Muscle layer of duodenum (tissue), 2 donors: ENCODE measurements around the gene TAF1D.

Experiments
- H3K27ac ChIP-seq: one replicate; pipeline ENCODE4 v1.7.0; 2013; ENCODE audit warnings: mild to moderate bottlenecking, low read length
- H3K27me3 ChIP-seq: one replicate; pipeline ENCODE4 v1.7.0; 2013; ENCODE audit warnings: low read depth, mild to moderate bottlenecking, control low read depth, low read length
- H3K36me3 ChIP-seq, 2 donors: one replicate each; pipeline ENCODE4 v1.7.0; 2013; ENCODE audit warnings: low read length in 2 of 2, control low read depth in 1 of 2, mild to moderate bottlenecking in 1 of 2; ENCODE audit not compliant: insufficient read depth in 2 of 2, control insufficient read depth in 1 of 2
- H3K4me1 ChIP-seq, 2 donors: one replicate each; pipeline ENCODE4 v1.7.0; 2013; ENCODE audit warnings: low read length in 2 of 2, mild to moderate bottlenecking in 2 of 2, control low read depth in 1 of 2, moderate library complexity in 1 of 2; ENCODE audit not compliant: insufficient read depth in 2 of 2, control insufficient read depth in 1 of 2
- H3K4me3 ChIP-seq, 2 donors: one replicate each; pipeline ENCODE4 v1.7.0; 2013; ENCODE audit warnings: low read length in 2 of 2, low read depth in 1 of 2, mild to moderate bottlenecking in 1 of 2
- H3K9me3 ChIP-seq, 2 donors: one replicate each; pipeline ENCODE4 v1.7.0; 2013; ENCODE audit warnings: low read length in 2 of 2, control low read depth in 1 of 2, mild to moderate bottlenecking in 1 of 2; ENCODE audit not compliant: control insufficient read depth in 1 of 2
- donor health status: healthy.

The TAF1D gene

GRCh38 chr11:93718057-93718563, 23.2 kb downstream of the TAF1D start:
- Histone ChIP-seq H3K4me3 (no peak overlapping the region), H3K27me3 (no peaks in the 10 kb centered on the region), H3K4me1 (no peaks in the 10 kb centered on the region), H3K36me3 (peaks cover 20 to 53% of the 10 kb centered on the region in 2 donors), H3K27ac (no peak overlapping the region), H3K9me3 (no peaks in the 10 kb centered on the region)

DNA sequence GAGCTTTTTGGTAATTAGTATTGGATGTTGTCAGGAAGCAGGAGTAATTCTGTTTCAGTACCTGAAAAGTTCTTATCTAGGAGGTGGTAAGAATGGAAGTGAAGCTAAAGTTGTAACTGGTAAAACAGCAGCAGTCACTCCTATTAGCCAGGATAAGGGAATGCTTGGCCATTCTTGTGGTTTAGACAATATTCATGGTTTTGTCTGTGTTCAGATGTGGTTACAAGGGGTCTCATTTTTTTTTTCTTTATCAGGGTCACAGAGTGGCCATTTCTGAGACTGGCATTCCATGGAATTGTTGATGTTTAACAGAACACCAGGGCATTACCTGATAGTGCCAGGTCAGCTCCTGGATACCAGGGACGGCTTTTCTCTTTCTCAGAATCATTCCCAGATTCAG, 23.8 kb downstream of the TAF1D start:
- no peak overlapping the region for H3K27ac ChIP-seq
- no peaks in the 10 kb centered on the region for H3K4me1 ChIP-seq
- H3K36me3 ChIP-seq: peaks cover 17 to 52% of the 10 kb centered on the region in 2 donors
- H3K4me3 ChIP-seq: no peak overlapping the region
- H3K9me3 ChIP-seq: no peaks in the 10 kb centered on the region
- no peaks in the 10 kb centered on the region for H3K27me3 ChIP-seq

GRCh38 chr11:93715797-93716396, 25.4 kb downstream of the TAF1D start:
- no peak overlapping the region for H3K27ac ChIP-seq
- no peaks in the 10 kb centered on the region for H3K4me1 ChIP-seq
- H3K9me3 ChIP-seq: no peaks in the 10 kb centered on the region
- H3K27me3 ChIP-seq: no peaks in the 10 kb centered on the region
- H3K4me3 ChIP-seq: no peak overlapping the region
- H3K36me3 ChIP-seq: peaks cover 8 to 42% of the 10 kb centered on the region in 2 donors

DNA sequence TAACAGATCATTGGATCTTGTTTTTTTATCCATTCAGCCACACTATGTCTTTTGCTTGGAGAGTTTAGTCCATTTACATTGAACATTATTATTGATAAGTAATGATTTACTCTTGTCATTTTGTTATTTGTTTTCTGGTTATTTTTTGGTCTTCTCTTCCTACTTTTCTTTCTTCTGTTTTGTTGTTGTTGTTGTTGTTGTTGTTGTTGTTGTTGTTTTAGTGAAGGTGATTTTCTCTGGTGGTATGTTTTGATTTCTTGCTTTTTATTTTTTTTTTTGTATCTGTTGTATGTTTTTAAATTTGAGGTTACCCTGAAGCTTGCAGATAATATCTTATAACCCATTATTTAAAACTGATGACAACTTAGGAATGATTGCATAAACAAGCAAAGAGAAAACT, 28.6 kb downstream of the TAF1D start:
- Histone ChIP-seq H3K27me3 (no peaks in the 10 kb centered on the region), H3K27ac (no peak overlapping the region), H3K9me3 (peaks cover 11 to 15% of the 10 kb centered on the region in 2 donors), H3K4me3 (no peak overlapping the region), H3K36me3 (peaks cover 12 to 61% of the 10 kb centered on the region in 2 donors), H3K4me1 (no peaks in the 10 kb centered on the region)

GRCh38 chr11:93710239-93710638, 31.1 kb downstream of the TAF1D start:
- H3K36me3 ChIP-seq: peaks cover 16 to 55% of the 10 kb centered on the region in 2 donors
- H3K4me1 ChIP-seq: no peaks in the 10 kb centered on the region
- H3K27me3 ChIP-seq: no peaks in the 10 kb centered on the region
- H3K27ac ChIP-seq: no peak overlapping the region
- peaks cover 11 to 15% of the 10 kb centered on the region in 2 donors for H3K9me3 ChIP-seq
- H3K4me3 ChIP-seq: peak overlapping the region in 1 of 2 donors; percentile 34

DNA sequence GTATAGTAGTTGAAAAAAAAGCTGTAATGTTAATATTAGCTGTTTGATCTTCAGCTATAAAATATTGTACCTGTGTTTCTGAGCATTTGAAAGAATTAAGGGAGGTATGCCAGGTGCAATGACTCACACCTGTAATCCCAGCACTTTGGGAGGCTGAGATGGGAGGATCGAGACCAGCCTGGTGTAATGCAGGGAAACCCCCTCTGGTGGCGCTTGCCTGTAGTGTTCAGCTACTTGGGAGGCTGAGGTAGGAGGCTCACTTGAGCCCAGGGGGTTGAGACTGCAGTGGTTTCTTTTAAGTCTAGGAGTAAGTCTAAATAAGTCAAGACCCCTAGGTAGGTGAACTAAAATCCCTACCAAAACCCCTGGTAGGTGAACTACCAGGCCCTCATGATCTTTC, 37.1 kb downstream of the TAF1D start:
- H3K4me3 ChIP-seq: no peak overlapping the region
- peaks cover 20 to 51% of the 10 kb centered on the region in 2 donors for H3K36me3 ChIP-seq
- no peaks in the 10 kb centered on the region for H3K4me1 ChIP-seq

DNA sequence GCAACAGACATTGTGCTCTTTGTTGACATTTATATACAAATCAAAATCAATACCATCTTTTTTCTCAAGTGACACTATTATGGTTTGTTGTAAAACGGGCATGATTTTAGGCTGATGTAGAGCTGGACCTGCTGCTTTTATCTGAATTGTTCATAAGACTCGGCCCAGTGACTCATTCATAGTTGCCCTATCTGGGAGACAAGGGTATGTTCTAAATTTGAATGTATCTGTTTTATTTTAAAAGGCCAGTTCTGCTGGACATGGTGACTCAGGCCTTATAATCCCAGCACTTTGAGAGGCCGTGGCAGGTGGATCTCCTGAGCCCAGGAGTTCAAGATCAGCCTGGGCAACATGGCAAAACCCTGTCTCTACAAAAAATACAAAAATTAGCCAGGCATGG, 40.5 kb downstream of the TAF1D start:
- Histone ChIP-seq H3K36me3 (peaks cover 41 to 53% of the 10 kb centered on the region in 2 donors), H3K9me3 (no peaks in the 10 kb centered on the region), H3K4me3 (no peak overlapping the region), H3K4me1 (no peaks in the 10 kb centered on the region), H3K27me3 (no peaks in the 10 kb centered on the region), H3K27ac (no peak overlapping the region)

More for the DNA sequence above, 37.1 kb downstream of the TAF1D start:
- Histone ChIP-seq H3K27me3 (no peaks in the 10 kb centered on the region), H3K9me3 (peaks cover 0 to 5% of the 10 kb centered on the region in 2 donors), H3K27ac (no peak overlapping the region)

DNA sequence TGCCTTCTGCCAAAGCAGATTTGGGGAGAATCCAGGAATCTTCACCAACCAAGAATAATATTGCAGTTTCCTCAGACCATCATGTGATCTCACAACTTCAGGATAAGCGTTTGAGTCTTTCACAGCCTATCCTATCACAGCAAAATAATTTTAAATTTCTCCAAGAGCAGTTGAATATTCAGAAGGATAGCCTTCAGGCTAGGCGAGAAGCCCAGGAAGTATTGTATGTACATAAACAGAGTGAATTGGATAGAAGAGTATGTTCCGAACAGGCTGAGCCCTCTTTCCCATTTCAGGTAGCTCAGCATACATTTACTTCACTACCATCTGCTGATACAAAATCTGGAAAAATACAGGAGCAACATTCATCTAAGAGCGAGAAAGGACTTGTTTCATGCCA, 43.7 kb downstream of the TAF1D start:
- H3K36me3 ChIP-seq: peaks cover 39 to 61% of the 10 kb centered on the region in 2 donors
- no peak overlapping the region for H3K27ac ChIP-seq
- H3K4me3 ChIP-seq: no peak overlapping the region
- H3K4me1 ChIP-seq: no peaks in the 10 kb centered on the region
- H3K9me3 ChIP-seq: no peaks in the 10 kb centered on the region
- H3K27me3 ChIP-seq: no peaks in the 10 kb centered on the region

- Histone ChIP-seq H3K9me3 (no peaks in the 10 kb centered on the region), H3K27me3 (no peaks in the 10 kb centered on the region), H3K36me3 (peaks cover 43 to 61% of the 10 kb centered on the region in 2 donors), H3K27ac (no peak overlapping the region), H3K4me1 (no peaks in the 10 kb centered on the region), H3K4me3 (no peak overlapping the region)
These were observed 46.7 kb downstream of the TAF1D start for GRCh38 chr11:93694557-93694956.

DNA sequence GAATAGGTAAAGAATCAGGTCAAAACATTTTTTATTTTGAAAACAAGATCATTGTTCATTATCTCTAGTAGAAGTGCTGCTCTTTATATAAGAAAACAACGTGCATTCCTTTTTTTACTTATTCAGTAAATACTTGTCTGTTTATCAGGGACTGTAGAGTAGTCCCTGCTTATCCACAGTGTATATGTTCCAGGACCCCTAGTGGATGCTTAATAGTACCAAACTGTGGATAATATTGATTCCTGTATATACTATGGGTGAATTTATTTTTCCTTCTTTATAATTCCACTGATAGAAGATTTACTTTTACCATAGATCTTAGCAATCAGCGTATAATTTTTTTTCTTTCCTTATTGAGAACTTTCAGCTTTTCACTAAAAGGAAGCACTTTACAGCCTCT, 47.2 kb downstream of the TAF1D start:
- Histone ChIP-seq H3K36me3 (peaks cover 45 to 61% of the 10 kb centered on the region in 2 donors), H3K4me3 (no peak overlapping the region)

DNA sequence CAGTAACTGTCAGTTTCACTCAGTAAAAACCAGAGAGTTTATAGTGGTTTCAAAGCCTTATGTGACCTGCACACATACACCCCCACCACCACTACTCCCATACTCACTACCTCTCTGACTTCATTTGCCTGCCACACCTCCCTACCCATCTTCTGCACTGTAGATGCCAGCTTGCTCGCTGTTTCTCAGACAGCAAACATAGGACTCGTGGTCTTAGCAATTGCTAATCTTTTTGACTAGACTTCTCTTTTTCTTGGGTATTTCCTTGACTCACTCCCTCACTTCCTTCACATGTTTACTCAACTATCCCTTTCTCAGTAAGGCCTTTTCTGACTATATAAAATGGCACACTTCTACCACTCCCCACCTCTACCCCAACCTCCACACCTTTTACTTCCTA, 52.1 kb downstream of the TAF1D start:
- no peaks in the 10 kb centered on the region for H3K9me3 ChIP-seq
- no peaks in the 10 kb centered on the region for H3K4me1 ChIP-seq
- peaks cover 31 to 38% of the 10 kb centered on the region in 2 donors for H3K36me3 ChIP-seq
- H3K27ac ChIP-seq: no peak overlapping the region
- H3K27me3 ChIP-seq: no peaks in the 10 kb centered on the region
- no peak overlapping the region for H3K4me3 ChIP-seq

More for the DNA sequence above, 47.2 kb downstream of the TAF1D start:
- no peaks in the 10 kb centered on the region for H3K9me3 ChIP-seq
- H3K27ac ChIP-seq: no peak overlapping the region
- H3K4me1 ChIP-seq: no peaks in the 10 kb centered on the region
- H3K27me3 ChIP-seq: no peaks in the 10 kb centered on the region

DNA sequence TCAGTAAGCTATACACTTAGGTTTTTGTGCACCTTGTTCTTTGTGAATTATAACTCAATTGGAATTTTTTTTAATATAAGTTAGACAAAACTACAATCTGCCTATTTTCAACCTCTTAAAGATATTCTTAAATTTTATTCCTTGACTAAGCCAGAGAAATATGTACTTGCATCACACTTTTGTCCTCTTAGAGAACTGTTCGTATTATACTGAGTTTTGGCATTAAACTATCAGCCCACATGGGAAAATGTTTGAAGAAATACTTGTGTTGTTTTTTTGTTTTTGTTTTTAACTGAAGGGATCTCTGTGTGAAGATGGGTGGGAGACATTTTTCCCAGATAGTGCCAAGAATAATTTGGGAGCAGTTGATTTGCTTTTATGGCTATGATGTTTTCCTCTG, 54.5 kb downstream of the TAF1D start:
- no peaks in the 10 kb centered on the region for H3K4me1 ChIP-seq
- no peaks in the 10 kb centered on the region for H3K27me3 ChIP-seq
- no peak overlapping the region for H3K4me3 ChIP-seq
- H3K27ac ChIP-seq: no peak overlapping the region
- peaks cover 50% of the 10 kb centered on the region in 2 donors for H3K36me3 ChIP-seq
- H3K9me3 ChIP-seq: no peaks in the 10 kb centered on the region
